GF-D8 (cell line): ENCODE measurements around the gene ABI3BP.
"Not testable (repeated sequence)": the region's sequence is repeated elsewhere in the genome, so short reads cannot be mapped to it uniquely, and the experiment has no call there.

Experiments used
- DNase-seq: peaks from one replicate; lab custom pipeline; 2025; lab: John Stamatoyannopoulos, UW

ABI3BP gene, protein sequence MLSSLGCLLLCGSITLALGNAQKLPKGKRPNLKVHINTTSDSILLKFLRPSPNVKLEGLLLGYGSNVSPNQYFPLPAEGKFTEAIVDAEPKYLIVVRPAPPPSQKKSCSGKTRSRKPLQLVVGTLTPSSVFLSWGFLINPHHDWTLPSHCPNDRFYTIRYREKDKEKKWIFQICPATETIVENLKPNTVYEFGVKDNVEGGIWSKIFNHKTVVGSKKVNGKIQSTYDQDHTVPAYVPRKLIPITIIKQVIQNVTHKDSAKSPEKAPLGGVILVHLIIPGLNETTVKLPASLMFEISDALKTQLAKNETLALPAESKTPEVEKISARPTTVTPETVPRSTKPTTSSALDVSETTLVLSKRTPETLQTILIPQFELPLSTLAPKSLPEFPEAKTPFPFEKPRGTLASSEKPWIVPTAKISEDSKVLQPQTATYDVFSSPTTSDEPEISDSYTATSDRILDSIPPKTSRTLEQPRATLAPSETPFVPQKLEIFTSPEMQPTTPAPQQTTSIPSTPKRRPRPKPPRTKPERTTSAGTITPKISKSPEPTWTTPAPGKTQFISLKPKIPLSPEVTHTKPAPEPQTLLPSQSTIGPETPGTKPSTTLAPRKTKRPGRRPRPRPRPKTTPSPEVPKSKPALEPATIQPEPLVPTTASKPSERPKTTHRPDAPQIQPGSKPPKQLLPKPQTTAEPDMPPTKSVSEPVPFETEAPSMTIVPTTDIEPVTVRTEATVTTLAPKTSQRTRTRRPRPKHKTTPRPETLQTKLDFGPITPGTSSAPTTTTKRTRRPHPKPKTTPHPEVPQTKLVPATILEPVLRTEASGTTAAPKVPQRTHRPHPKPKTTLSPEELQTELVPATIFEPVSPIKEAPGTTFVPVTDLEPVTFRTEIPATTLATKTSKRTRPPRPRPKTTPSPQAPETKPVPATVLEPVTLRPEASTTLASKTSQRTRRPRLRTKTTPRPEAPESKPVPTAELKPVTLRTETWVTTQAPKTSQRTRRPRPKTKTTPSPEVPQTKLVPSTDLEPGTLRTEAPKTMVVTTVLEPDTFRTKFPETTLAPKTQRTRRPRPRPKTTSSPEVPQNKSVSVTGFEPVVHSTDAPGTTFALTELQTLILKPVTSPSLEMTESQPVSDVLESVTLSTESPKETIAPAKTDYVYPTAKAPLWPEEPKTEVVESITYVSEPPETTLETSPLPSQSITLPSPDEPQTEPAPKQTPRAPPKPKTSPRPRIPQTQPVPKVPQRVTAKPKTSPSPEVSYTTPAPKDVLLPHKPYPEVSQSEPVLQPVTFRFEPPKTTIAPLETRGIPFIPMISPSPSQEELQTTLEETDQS (N-terminal part only)

DNA sequence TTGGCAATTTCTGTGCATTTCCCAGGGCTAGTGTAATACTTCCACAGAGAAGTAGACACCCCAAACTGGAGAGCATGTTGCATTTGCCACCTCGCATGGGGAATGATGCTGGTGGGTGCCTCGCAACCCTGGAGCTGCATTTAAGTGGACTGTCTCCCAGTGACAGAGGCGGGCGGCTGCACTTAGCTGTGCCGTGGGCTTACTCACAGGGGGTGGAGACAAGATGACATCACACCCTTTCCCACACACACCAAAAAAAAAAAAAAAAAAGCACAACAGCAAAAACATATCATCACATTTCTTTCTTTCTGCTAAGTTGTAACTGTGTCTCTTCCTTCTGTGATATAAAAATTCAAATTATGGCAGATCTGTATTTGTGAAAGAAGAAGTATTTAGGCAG is at the start of gene ABI3BP:
ABI3BP (minus strand) TSS at position 113 of the 400 bp plus-strand sequence; CDS start at position 76, 37 bp downstream.
- no peak for DNase-seq

DNA sequence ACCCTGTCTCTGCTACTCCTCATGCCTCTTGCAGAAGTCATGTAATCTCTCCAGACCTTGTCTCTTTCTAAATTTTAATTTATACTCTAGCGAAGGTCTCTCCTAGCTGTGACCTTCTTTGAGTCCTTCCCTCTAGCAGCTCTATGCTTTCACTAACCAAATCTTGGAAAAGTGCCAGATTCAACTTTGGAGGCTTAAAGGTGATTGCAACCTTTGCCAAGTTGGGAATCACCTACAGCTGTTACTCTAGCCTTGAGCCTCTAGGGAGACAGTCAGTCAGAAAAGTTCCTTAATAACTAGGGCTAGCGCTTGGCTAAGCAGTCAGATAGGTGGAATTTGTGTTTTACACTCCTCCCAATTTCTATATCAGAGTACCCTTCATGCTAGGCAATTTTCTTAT is 46.1 kb upstream of the ABI3BP start:
- DNase-seq = no peak

DNA sequence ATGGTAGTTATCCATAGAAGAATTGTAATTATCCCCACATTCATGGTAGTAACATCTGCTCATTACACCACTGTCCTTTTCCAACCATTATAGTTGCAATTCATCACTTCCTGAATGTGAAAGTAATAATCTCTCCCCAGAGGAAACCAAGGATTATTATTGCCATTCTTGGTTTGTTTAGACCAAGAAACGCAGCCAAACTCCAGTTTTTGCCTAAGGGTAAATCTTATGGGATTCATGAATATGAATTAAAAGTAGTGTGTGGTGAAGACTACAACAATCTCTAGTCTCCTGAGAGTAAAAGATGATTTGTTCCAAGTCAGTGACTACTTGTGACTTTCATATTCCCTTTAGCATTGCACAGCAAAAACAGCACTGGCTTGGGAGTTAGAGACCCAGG is 45.7 kb upstream of the ABI3BP start:
- no peak for DNase-seq

DNA sequence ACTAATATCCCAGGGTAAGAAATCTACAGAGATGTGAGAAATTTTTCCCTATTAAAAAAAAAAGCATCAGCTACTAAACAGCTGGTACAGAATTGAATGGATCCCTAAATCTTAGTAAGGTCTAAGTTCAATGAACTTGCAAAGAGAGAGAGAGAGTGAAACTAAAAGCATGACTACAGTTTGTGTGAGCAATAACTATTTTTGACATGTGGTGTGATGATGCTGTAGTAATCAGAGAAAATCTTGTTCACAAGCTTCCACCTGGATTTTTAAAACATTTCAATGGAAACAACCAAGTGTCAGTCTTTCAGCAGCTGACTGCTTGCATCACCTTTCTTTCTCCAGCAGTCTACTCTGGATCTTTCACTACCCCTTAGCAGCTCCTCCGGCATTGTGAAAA is 45.2 kb upstream of the ABI3BP start:
- DNase-seq = no peak

DNA sequence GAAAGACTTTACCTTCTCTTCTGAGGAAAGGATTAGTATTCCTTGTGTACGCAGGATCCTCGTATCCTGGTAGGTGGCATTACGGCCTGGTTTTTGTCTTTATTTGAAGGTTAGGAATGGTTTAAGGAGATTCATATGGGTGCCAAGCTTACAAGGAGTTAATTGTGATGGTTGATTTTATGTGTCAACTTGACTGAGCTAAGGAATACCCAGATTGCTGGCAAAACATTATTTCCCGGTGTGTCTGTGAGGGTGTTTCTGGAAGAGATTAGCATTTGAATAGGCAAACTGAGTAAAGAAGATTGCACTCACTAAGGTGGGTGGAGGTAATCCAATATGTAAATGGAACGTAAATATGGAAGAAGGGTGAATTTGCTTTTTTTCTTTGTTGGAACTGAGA is 44.4 kb upstream of the ABI3BP start:
- no peak for DNase-seq

DNA sequence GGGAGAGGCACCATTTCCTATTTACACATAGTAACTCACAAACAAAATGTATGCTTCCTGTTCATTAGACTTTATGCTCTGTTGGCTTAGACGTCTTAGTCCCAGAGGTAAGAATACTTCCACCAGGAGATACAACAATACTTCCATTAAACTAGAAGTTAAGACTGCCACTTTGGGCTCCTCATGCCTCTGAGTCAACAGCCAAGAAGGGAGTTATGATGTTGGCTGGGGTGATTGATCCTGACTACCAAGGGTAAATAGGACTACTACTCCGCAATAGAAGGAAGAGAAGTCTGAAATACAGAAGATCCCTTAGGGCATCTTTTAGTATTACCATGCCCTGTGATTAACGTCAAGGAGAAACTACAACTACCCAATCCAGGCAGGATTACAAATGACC is 43.5 kb upstream of the ABI3BP start:
- DNase-seq = no peak

DNA sequence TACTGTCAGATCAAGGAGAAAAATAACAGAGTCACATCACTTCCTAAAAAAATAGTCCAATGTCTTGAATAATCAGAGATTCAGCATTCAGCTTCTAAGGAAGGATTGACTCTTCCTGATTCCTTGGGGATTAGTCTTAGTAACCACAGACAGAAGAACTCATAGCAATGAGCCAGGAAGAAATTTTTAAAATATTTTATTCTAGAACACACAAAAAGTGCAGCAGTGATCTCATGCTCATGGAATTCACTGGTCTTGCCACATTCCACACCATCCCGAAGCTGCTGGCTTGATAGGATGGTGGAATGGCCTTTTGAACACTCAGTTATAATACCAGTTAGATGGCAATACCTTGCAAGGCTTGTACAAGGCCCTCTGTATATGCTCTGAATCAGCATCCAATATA is 43.0 kb upstream of the ABI3BP start:
- no peak for DNase-seq

DNA sequence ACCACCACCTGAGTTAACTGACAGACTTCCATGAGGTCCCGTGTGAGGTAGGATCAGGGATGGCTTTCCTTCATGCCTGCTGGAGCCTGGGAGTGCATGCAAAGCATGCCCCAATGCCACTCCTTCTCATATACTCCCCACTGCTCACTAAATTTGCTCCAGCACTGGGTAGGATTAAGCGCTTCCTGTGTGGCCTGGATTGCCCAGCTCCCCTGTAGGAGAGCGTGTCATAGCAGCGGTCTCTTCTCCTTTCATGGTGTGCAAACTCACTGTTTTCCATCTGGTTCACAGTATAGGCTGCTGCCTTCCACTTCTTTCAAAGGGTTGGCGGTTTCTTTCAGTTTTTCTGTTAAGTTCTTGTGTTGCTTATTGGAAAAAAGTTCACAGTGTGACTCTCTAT is 34.1 kb upstream of the ABI3BP start:
- DNase-seq = no peak

DNA sequence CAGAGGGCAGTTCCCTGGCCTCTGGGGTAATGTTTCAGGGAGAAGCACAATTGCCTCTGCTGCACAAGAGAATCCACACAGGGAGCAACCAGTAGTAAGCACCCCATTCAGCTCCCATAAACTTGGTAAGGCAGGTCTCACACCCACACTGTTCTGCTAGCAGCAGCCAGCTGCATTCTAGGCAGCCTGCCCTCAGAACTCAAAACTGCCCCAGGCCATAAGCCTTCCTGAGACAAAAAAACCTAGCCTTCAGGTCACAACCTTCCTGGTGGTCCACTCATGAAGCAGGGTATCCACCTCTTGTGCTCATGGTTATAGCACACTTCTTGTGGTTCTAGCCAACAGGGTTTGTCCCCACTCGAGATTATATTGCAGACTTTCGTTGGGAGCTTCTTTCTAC is 33.7 kb upstream of the ABI3BP start:
- DNase-seq = no peak

DNA sequence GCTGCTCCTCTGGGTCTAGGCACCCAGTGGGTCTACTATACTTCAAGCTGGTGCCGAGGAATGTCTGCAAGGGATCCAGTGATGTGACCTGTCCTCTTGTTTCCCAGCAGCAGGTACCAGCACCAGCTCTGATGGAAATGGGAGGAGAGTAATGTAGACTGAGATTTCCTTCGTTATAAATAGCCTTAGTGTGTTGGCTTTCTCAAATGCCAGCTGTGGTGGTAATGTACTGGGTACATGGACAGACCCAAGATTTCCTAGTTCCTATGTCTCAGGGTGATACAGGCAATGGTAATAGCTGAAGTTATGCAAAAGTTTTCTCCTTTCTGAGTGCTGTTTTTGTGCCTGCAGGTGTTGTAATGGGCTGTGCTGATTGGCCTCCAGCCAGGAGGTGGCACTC is 33.0 kb upstream of the ABI3BP start:
- no peak for DNase-seq

DNA sequence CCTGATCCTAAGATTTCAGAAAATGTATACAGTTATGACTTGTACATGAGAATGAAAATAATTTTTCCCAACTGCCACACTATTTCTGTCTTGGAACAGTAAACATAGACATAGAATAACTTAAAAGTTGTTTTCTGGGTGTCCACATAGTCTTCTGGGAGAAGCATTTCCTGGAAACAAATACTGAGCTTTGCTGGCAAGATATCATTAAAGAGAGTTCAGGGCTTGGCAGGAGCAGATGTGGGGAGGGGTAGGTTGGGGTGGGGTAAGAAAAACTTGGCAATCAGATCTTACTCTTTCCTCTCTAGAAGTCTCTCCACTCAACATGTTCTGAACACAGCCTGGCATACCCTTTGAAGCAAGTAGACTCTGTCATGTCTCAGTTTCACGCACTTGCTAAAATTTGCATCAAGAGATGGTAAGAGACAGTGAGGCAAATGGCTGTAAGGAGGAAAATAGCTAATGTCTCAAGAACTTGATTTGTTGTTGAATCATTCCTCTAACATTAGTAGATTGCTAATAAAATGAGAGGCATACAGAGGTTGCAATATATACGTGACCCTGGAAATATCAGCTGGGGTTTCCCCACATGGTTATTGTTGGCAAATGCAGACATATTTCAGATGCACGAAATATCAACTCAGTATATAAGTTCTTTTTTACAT is 27.3 kb upstream of the ABI3BP start:
- DNase-seq = no peak

DNA sequence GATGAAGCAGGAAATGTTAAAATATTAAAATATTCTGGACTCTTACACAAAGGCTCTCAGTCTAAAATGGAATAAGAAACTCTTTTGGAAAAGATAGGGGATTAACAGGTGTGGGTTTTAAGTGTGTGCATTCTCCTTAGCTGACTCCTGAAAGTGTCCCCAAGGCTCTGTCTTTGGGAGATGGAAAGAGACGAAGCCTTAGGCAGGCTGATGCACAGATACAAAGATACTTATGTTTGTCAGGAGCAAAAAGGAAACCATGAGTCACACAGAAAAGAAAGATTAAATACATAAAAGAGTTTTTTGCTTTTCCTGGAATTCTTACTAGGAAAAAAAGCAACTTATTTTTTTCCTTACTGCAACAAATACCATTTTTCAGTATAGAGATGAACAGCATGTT is 23.8 kb upstream of the ABI3BP start:
- DNase-seq = no peak

DNA sequence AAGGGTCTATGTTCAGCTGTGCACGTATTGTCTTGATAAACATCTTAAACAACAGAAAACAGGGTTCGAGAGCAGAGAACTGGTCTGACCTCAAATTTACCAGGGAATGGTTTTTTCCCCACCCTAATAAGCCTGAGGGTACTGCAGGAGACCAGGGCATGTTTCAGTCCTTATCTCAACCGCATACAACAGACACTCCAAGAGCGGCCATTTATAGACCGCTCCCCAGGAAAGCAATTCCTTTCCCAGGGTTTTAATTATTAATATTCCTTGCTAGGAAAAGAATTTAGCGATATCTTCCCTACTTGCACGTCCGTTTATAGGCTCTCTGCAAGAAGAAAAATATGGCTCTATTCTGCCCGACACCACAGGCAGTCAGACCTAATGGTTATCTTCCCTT is 19.1 kb upstream of the ABI3BP start:
- DNase-seq = not testable (repeated sequence)

DNA sequence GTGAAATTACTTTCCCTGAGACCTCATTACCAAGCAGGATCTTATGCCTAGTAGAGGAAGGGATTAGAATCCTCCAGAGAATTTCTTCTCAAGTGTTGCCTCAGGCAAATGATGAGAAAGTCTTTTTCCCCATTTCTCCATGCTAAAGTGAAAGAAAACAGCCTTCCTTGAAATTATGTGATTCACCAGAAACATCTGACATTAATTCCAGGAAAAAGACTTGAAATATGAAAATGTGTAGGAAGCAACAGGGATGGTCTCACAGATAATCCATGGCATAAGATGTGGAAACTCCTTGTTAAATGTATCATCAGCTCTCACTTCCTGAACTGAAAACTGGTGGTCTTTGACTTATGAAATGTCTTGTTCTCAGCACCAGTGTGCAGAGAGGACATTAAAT is 17.9 kb upstream of the ABI3BP start:
- no peak for DNase-seq

DNA sequence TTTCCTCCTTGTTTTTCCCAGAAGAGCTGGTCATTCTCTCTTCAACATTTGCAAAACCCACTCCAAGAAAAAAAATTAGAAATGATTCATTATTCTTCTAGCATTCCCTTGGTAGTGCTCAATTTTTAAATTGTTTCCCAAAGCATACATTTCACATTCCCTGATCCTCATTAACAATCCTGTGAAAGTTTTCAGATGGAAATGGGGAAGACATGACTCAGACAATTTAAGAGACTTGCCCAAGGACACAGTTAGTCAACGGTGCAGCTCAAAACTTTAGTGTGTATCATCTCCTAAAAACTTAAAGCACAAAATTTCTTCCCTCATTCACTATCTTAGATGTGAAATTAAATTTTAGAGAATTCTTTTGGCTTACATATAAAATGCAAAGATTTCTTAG is 17.1 kb upstream of the ABI3BP start:
- DNase-seq = no peak

DNA sequence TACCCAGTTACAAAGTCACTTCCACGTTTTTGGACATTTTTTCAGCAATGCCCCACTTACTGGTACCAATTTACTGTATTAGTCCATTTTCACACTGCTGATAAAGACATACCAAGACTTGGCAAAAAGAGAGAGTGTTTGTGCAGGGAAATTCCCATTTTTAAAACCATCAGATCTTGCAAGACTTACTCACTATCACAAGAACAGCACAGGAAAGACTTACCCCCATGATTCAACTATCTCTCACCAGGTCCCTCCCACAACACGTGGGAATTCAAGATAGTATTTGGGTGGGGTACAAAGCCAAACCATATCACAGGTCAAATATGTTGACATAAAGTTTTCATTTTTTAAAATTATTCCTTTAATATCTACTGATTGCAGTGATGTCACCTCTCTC is 16.2 kb upstream of the ABI3BP start:
- no peak for DNase-seq

DNA sequence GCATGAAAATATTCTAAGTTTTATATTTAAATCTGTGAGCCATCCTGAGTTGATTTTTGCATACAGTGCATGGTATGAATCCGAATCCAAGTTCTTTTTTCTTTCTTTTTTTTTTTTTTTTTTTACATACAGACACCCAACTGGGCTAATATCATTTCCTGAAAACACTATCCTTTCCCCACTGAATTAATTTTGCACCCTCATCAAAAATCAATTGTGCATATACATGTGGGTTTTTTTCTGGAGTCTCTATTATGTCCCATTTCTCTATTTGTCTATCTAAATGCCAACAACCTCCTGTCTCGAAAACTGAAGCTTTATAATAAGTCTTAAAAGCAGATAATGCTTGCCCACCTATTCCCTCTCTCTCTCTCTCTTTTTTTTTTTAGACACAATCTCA is 5.9 kb upstream of the ABI3BP start:
- no peak for DNase-seq

DNA sequence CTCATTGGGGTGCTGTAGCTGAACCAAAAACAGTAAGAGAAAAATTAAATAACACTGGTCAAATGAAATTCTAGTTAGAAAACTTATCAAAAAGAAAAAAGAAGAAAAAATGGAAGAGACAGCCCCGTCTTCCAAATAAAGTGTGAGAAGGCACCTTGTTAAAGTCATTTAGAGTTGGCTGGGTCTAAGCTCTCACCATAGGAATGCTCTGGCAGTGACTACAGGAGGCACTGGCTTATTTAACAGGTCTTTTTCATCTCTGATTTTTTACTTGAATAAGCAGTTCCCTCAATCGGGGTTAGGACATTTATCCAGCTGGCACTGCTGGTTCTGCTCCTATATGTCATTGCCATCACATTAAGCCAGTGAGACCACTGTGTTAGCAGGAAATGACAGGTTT is 1.6 kb upstream of the ABI3BP start:
- DNase-seq = no peak

DNA sequence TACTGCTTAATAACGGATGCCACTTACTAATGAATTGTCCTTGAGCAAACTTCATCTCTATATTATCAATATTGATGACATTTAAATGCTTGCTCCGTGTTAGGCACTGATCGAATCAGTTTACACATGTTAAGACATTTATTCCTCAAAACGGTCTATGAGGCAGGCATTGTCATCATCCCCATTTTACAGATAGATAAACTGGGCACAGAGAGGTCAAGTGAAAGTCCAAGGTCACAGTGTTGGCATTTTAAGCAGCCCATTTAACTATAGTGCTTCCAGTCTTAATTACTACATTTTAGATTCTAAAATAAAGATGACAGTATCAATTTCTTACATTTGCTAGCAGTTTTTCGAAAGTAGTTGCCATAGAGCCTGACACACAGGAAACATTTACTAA is 966 bp upstream of the ABI3BP start:
- DNase-seq = no peak

DNA sequence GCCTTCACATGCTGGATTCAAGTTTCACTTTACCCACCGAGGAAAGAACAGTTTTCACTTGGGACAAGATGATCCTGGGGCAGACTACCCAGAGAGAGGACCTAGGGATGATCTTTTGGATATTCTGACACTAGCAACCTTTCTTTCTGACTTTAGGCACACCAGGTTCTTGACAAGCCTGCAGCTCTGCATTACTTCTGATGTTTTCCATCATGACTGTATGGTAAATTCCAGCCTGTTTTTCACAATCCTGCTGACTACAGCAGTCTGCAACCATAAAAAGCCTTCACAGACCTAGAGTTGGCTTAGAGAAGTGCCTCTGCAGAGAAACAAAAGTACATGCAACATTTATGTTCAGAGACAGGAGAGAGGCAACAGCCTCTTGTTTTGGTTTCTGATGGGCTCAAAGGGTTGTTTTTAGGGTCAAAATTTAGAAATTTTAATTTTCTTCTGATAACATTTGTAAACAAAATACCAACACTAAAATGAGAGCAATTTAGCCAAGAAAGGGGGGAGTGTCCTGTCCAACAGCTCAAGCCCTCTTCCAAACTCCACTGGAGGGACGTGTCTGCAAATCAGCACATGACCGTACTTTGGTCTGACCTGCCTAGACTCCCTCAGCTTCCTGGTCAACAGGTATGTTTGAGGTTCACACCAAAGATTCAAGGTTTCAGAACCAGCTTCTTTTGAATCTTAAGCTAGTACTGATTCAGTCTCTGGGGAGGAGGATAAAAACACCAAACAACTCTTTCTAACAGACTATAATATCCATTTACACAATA is 799 bp downstream of the ABI3BP start:
- no peak for DNase-seq

DNA sequence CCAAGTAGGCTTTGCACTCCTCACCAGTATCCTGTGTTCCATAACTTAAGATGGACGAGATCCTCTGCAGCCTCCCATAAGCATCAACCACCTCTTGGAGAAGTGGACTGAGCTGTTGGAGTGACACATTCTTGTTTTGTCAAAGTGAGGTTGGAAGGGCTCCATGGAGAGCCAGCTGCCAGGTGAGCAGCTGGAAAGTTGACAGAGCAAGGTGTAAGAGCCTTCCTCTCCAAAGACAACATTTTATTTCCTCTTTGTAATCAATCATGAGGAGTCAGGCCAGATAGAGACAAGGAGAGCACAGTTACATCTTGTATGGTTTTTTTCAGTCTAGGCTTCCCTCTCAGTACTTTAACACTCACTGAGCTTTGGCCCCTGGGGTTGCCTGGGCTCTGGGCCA is 5.1 kb downstream of the ABI3BP start:
- no peak for DNase-seq
